H9 (cell line): ENCODE measurements around the gene TOMM22. TPM values are rescaled to one million over a fixed set of nuclear protein-coding genes. Genes with fewer than 3 reads are reported as not detected.

Source experiments
- DNase-seq: peaks from one replicate; pipeline ENCODE4 v3.0.0-alpha.2; 2017
- H2AFZ ChIP-seq: one replicate; pipeline ENCODE4 v1.6.1; 2013; ENCODE audit warnings: mild to moderate bottlenecking, low read length, control low read depth, moderate library complexity
- H2AK5ac ChIP-seq: 2 replicates; pipeline ENCODE4 v1.6.1; 2013; ENCODE audit warnings: low read length, control low read depth, mixed read lengths; ENCODE audit not compliant: insufficient read length
- H2BK120ac ChIP-seq: one replicate; pipeline ENCODE4 v1.6.1; 2013; ENCODE audit warnings: low read depth, mild to moderate bottlenecking, low read length, control low read depth, inconsistent platforms; ENCODE audit not compliant: poor library complexity, severe bottlenecking
- H2BK12ac ChIP-seq: 2 replicates; pipeline ENCODE4 v1.6.1; 2013; ENCODE audit warnings: low read length, control low read depth, mixed read lengths, low read depth; ENCODE audit not compliant: insufficient read length
- H2BK15ac ChIP-seq: 2 replicates; pipeline ENCODE4 v1.6.1; 2013; ENCODE audit warnings: low read depth, low read length, control low read depth
- H2BK20ac ChIP-seq: one replicate; pipeline ENCODE4 v1.6.1; 2013; ENCODE audit warnings: low read depth, mild to moderate bottlenecking, low read length, control low read depth, inconsistent platforms; ENCODE audit not compliant: poor library complexity, severe bottlenecking
- H2BK5ac ChIP-seq: 2 replicates; pipeline ENCODE4 v1.6.1; 2013; ENCODE audit warnings: low read length, control low read depth, mixed read lengths; ENCODE audit not compliant: insufficient read length
- H3K14ac ChIP-seq: 2 replicates; pipeline ENCODE4 v1.6.1; 2013; ENCODE audit warnings: low read length, control low read depth; ENCODE audit not compliant: insufficient read depth
- H3K18ac ChIP-seq: 2 replicates; pipeline ENCODE4 v1.6.1; 2013; ENCODE audit warnings: low read depth, mild to moderate bottlenecking, mixed read lengths, low read length, control low read depth; ENCODE audit not compliant: insufficient read length
- H3K23ac ChIP-seq: 2 replicates; pipeline ENCODE4 v1.6.1; 2013; ENCODE audit warnings: low read length, control low read depth, mixed read lengths, low read depth; ENCODE audit not compliant: insufficient read length
- H3K23me2 ChIP-seq: 2 replicates; pipeline ENCODE4 v1.6.1; 2013; ENCODE audit warnings: low read depth, mild to moderate bottlenecking, mixed read lengths, low read length, control low read depth; ENCODE audit not compliant: insufficient read length, poor library complexity, severe bottlenecking
- H3K27ac ChIP-seq: 2 replicates; pipeline ENCODE4 v1.5.1; 2013; ENCODE audit warnings: low read length, control low read depth, mixed read lengths, low read depth; ENCODE audit not compliant: insufficient read length
- H3K27me3 ChIP-seq: 2 replicates; pipeline ENCODE4 v1.6.1; 2013; ENCODE audit warnings: low read length, control low read depth, inconsistent platforms; ENCODE audit not compliant: insufficient read depth
- H3K4ac ChIP-seq: 2 replicates; pipeline ENCODE4 v1.6.1; 2013; ENCODE audit warnings: low read depth, mild to moderate bottlenecking, control low read depth, inconsistent platforms, low read length, moderate library complexity
- H3K4me1 ChIP-seq: 2 replicates; pipeline ENCODE4 v1.6.1; 2013; ENCODE audit warnings: low read length, control low read depth, inconsistent platforms; ENCODE audit not compliant: insufficient read depth
- H3K4me2 ChIP-seq: 2 replicates; pipeline ENCODE4 v1.6.1; 2013; ENCODE audit warnings: low read length, control low read depth, mixed read lengths; ENCODE audit not compliant: insufficient read length, insufficient read depth
- H3K56ac ChIP-seq: 2 replicates; pipeline ENCODE4 v1.6.1; 2013; ENCODE audit warnings: low read depth, mild to moderate bottlenecking, mixed read lengths, low read length, control low read depth; ENCODE audit not compliant: insufficient read length
- H3K79me1 ChIP-seq: 2 replicates; pipeline ENCODE4 v1.6.1; 2013; ENCODE audit warnings: low read depth, mild to moderate bottlenecking, moderate library complexity, low read length, control low read depth, inconsistent platforms; ENCODE audit not compliant: insufficient read depth, poor library complexity, severe bottlenecking
- H3K79me2 ChIP-seq: 2 replicates; pipeline ENCODE4 v1.6.1; 2013; ENCODE audit warnings: low read length, control low read depth, inconsistent platforms; ENCODE audit not compliant: insufficient read depth
- H3K9ac ChIP-seq: 2 replicates; pipeline ENCODE4 v1.6.1; 2013; ENCODE audit warnings: low read length, control low read depth, mixed read lengths; ENCODE audit not compliant: insufficient read length; ENCODE audit errors: extremely low read depth
- H3K9me3 ChIP-seq: one replicate; pipeline ENCODE4 v1.6.1; 2013; ENCODE audit warnings: low read depth, low read length, inconsistent platforms; ENCODE audit not compliant: control insufficient read depth
- H3T11ph ChIP-seq: one replicate; pipeline ENCODE4 v1.6.1; 2013; ENCODE audit warnings: mild to moderate bottlenecking, low read length, control low read depth, inconsistent platforms
- H4K20me1 ChIP-seq: one replicate; pipeline ENCODE4 v1.6.1; 2013; ENCODE audit not compliant: control insufficient read depth, insufficient read length, insufficient read depth
- H4K5ac ChIP-seq: 2 replicates; pipeline ENCODE4 v1.6.1; 2013; ENCODE audit warnings: low read depth, mild to moderate bottlenecking, mixed read lengths, low read length, control low read depth; ENCODE audit not compliant: insufficient read length
- H4K8ac ChIP-seq: replicated peaks from 2 replicates; pipeline ENCODE4 v1.6.1; 2013; ENCODE audit warnings: low read length, control low read depth, mixed read lengths, low read depth; ENCODE audit not compliant: insufficient read length
- H4K91ac ChIP-seq: 2 replicates; pipeline ENCODE4 v1.6.1; 2013; ENCODE audit warnings: low read depth, mild to moderate bottlenecking, moderate library complexity, mixed read lengths, low read length, control low read depth; ENCODE audit not compliant: insufficient read length
- H3K27ac Mint-ChIP-seq, 3 experiments: 2 replicates in 2 of 3; 3 replicates in 1 of 3; pipeline ENCODE4 v1.8.0; 2020 to 2021; ENCODE audit warnings: mixed read lengths in 3 of 3, mild to moderate bottlenecking in 1 of 3, moderate library complexity in 1 of 3
- H3K27me3 Mint-ChIP-seq: 2 replicates; pipeline ENCODE4 v1.8.0; 2021; ENCODE audit warnings: low read depth, mild to moderate bottlenecking, moderate library complexity, mixed read lengths
- H3K36me3 Mint-ChIP-seq, 3 experiments: 2 replicates in 2 of 3; 3 replicates in 1 of 3; pipeline ENCODE4 v1.8.0; 2020 to 2021; ENCODE audit warnings: low read depth in 3 of 3, mixed read lengths in 3 of 3; ENCODE audit not compliant: insufficient read depth in 1 of 3
- H3K4me1 Mint-ChIP-seq, 2 experiments: 2 replicates each; pipeline ENCODE4 v1.8.0; 2020; ENCODE audit warnings: mixed read lengths in 2 of 2
- H3K4me3 Mint-ChIP-seq, 2 experiments: 2 replicates in 1 of 2; 3 replicates in 1 of 2; pipeline ENCODE4 v1.8.0; 2020 to 2021; ENCODE audit warnings: mild to moderate bottlenecking in 2 of 2, mixed read lengths in 2 of 2, moderate library complexity in 1 of 2
- H3K9me3 Mint-ChIP-seq, 2 experiments: 2 replicates in 1 of 2; 3 replicates in 1 of 2; pipeline ENCODE4 v1.8.0; 2020; ENCODE audit warnings: mild to moderate bottlenecking in 2 of 2, mixed read lengths in 2 of 2, moderate library complexity in 1 of 2
- WGBS: extraction: QIAGEN DNeasy Blood & Tissue Kit; methylation state at CpG from one replicate; pipeline ENCODE4 v1.1.7; 2013; ENCODE audit warnings: missing lambda C conversion rate, low lambda C conversion rate, mixed read lengths; ENCODE audit not compliant: insufficient read length; ENCODE audit errors: extremely low coverage; 5-methylcytosine and 5-hydroxymethylcytosine counted together
- total RNA-seq: library from RNA; stranded (reverse); gene quantifications from 2 replicates; pipeline ENCODE4 v1.2.1, GENCODE V29; 2021
- TF ChIP-seq, protein P1 (sequence below): fragments of 200-600 bp; sonication (generic); conservative IDR thresholded peaks from 3 replicates; pipeline ENCODE4 v1.8.0; 2021; ENCODE audit warnings: antibody characterized with exemption, mild to moderate bottlenecking

TOMM22 gene
- total RNA-seq, 1 experiment from 2014 or later: 128 TPM

DNA sequence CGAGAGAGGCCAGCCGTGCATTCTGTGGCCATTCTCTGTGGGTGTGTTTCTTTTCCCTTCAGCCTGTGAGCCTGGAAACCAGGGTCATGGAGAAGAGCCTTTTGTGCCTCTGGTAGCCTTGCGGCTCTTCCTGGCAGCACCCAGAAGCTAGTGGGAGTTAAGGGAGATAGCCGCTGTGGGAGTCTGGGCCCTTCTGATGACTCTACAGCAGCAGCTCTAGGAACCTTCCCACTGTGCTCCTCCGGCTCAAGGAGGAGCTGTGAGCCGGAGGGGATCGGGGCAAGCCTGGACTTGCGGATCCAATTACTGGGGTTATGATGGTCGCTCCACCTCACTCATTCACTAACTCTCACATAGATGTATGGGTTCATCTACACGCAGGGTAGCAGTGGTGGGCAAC lies 34.5 kb downstream of the TOMM22 start:
- Histone ChIP-seq H3K9me3 (no peaks in the 10 kb centered on the region), H2AK5ac (no peak overlapping the region), H3K79me2 (peaks cover 12% of the 10 kb centered on the region; the same call in 1 of the 2 replicates), H2BK15ac (no peak overlapping the region), H4K8ac (no peak overlapping the region), H4K20me1 (no peaks in the 10 kb centered on the region), H4K91ac (no peak overlapping the region), H2BK5ac (no peak overlapping the region), H3K23me2 (no peaks in the 10 kb centered on the region), H3K4me2 (no peak overlapping the region), H3K56ac (no peak overlapping the region), H3K27me3 (no peaks in the 10 kb centered on the region), H3K27ac (no peak overlapping the region), H2BK12ac (no peak overlapping the region), H3K4ac (no peak overlapping the region), H3K9ac (no peak overlapping the region), H2BK120ac (no peak overlapping the region), H3T11ph (no peak overlapping the region), H3K14ac (no peak overlapping the region), H3K4me1 (peaks cover 10% of the 10 kb centered on the region; the same call in 1 of the 2 replicates), H2BK20ac (no peak overlapping the region), H3K79me1 (peaks cover 4% of the 10 kb centered on the region), H4K5ac (no peak overlapping the region), H3K23ac (no peak overlapping the region), H2AFZ (no peak overlapping the region), H3K18ac (no peak overlapping the region)
- Mint-ChIP-seq H3K27ac (peak overlapping the region in 2 of 3 experiments; percentile 89 to 96; a peak in 5 of 7 replicates), H3K27me3 (no peaks in the 10 kb centered on the region), H3K4me3 (0 out of 5 replicates have a peak overlapping the region, but pooled peaks of 1 of the 2 experiments have one; percentile 18), H3K36me3 (peaks cover 14 to 59% (median 42%) of the 10 kb centered on the region in 3 experiments), H3K9me3 (no peaks in the 10 kb centered on the region), H3K4me1 (peaks cover 25 to 42% of the 10 kb centered on the region in 2 experiments)
- WGBS: no CpG with 5 or more reads among the region's 10 CpGs
- TF ChIP-seq, protein P1, sequence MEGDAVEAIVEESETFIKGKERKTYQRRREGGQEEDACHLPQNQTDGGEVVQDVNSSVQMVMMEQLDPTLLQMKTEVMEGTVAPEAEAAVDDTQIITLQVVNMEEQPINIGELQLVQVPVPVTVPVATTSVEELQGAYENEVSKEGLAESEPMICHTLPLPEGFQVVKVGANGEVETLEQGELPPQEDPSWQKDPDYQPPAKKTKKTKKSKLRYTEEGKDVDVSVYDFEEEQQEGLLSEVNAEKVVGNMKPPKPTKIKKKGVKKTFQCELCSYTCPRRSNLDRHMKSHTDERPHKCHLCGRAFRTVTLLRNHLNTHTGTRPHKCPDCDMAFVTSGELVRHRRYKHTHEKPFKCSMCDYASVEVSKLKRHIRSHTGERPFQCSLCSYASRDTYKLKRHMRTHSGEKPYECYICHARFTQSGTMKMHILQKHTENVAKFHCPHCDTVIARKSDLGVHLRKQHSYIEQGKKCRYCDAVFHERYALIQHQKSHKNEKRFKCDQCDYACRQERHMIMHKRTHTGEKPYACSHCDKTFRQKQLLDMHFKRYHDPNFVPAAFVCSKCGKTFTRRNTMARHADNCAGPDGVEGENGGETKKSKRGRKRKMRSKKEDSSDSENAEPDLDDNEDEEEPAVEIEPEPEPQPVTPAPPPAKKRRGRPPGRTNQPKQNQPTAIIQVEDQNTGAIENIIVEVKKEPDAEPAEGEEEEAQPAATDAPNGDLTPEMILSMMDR: no peak
- no peak for DNase-seq
